ENCODE data around the gene KIF16B.

DNA sequence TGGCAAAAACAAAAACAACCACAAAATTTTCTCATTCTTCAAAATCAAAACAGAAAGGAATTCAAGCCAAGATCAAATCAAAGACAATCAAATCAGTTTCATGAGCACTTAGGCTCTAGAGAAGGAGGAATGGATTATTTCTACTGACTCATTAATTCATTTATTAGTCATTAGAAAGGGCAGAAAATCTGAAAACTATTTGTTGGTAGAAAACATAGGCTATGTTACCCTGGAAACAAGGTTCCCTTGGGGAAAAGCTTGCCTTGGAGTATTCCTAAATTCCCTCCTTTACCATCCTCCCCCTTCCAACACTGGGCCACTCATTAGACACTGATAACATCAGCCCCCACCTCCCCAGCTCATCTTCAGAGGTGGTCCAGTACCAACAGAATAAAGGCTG, 17.5 kb downstream of the KIF16B start:
- TF ChIP-seq, protein P1, sequence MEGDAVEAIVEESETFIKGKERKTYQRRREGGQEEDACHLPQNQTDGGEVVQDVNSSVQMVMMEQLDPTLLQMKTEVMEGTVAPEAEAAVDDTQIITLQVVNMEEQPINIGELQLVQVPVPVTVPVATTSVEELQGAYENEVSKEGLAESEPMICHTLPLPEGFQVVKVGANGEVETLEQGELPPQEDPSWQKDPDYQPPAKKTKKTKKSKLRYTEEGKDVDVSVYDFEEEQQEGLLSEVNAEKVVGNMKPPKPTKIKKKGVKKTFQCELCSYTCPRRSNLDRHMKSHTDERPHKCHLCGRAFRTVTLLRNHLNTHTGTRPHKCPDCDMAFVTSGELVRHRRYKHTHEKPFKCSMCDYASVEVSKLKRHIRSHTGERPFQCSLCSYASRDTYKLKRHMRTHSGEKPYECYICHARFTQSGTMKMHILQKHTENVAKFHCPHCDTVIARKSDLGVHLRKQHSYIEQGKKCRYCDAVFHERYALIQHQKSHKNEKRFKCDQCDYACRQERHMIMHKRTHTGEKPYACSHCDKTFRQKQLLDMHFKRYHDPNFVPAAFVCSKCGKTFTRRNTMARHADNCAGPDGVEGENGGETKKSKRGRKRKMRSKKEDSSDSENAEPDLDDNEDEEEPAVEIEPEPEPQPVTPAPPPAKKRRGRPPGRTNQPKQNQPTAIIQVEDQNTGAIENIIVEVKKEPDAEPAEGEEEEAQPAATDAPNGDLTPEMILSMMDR (IDR thresholded peaks at IDR 0.05) = no peak
- TF ChIP-seq POLR2A (IDR thresholded peaks at IDR 0.05) (no peak), POLR2AphosphoS5 (IDR thresholded peaks at IDR 0.05) (no peak), EP300 (IDR thresholded peaks at IDR 0.05) (no peak)
